Measurements from ENCODE around the gene TXNRD2.
A peak's percentile ranks its signal among the peaks of the same experiment; 100 is the strongest.

TXNRD2 gene

DNA sequence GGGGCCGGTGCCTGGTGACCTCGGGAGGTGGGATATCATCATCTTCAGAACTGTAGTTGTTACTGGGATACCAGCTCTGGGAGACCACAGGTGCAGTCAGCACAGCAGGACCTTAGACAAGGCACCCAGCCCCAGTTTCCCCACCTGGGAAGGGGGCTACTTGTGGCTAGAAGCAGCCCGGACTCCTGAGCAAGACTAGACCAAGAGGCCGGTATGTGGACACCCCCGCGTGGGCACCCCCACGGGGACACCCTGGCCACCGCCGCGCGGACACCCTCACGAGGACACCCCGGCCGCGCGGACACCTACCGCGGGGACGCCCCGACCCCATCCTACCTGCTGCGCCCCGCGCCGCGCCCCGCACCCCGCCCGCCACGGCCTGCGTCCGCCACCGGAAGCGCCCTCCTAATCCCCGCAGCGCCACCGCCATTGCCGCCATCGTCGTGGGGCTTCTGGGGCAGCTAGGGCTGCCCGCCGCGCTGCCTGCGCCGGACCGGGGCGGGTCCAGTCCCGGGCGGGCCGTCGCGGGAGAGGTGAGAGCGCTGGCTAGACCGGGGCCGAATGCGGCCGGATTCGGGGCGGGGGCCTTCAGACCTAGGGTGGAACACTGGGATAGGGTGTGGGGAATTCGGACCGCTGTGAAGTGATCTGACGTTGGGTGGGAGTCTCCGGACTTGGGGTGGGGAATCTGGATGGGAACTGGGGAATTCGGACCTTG is at the start of gene TXNRD2, which contains the start of gene COMT:
TSS of gene TXNRD2 (minus strand) at position 454 of the 718 bp plus-strand sequence. CDS start at position 439, 15 bp downstream.
TSS of gene COMT (plus strand) at position 408 of the 718 bp plus-strand sequence. CDS start 20,755 bp downstream, outside the sequence.
- peak; percentile 83 for DNase-seq (ENCODE audit: low read depth)

- no peak for DNase-seq (ENCODE audit: low read depth)
Observed at GRCh38 chr22:19991395-19991644, 49.7 kb upstream of the TXNRD2 start.

GRCh38 chr22:19990609-19991394 is 49.2 kb upstream of the TXNRD2 start:
- no peak for DNase-seq (ENCODE audit: low read depth)

DNA sequence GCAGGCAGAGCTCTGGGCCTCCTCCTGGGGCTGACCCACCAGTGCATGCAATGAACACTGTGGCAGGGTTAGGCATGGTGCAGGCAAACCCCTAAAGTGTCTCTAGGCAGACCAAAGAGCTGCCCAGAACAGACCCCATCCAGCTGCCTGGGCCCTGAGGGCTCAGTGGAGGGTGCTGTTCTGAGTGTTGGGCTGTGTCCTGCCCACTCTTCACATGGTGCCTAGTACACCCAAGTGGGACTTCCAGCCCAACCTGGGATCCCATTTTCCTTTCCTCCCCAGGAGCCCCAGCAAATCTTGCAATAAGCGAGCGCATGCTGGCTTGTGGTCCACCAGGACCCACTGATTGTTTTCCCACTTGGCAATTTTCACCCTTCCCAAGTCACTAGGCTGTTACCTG is 48.6 kb upstream of the TXNRD2 start:
- no peak for DNase-seq (ENCODE audit: low read depth)

GRCh38 chr22:19989725-19990067 is 48.1 kb upstream of the TXNRD2 start:
- no peak for DNase-seq (ENCODE audit: low read depth)

- no peak for DNase-seq (ENCODE audit: low read depth)
Observed at GRCh38 chr22:19988965-19989724, 47.5 kb upstream of the TXNRD2 start.

GRCh38 chr22:19988331-19988808 is 46.8 kb upstream of the TXNRD2 start:
- DNase-seq (ENCODE audit: low read depth), result no peak

DNA sequence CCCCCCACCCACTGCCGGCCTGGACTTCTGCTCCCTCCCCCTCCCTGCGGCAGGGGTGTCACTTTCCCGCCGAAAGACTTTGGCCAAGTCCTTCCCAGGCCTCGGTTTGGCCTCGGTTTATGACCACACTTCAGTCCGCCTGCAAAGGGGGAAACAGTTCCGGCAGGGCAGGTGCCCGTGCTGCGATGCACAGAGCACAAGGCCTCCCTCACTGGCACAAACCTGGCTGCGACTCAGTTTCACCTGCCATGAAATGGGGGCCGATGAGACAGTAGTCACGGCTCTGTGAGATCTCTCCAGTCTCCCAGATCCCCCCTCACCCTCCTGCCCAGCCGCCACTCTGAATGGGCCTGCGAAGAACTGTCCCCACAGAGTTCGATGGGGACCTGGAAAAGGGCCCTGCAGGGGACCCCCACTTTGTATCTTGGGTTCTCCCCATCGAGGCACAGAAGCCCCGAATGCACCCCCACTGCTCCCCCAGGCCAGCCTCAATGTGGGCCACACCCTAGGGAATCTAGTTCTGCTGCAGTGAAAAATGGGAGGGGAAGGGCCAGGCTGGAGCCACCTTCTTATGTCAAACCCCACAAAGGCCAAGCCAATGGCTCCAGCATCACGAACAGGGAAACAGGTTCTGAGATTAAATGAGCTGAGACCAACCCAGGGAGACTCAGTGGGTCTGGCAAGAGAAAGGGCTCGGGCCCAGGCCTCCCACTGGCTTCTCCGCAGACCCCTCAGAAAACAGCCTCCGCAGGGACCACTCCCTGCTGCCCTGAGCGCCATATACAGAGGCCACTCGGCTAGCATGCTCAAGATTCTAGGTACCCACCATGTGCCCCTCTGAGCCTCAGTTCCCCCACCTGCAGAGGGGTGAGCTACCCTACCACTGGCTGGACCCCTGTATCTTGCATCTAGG is 46.0 kb upstream of the TXNRD2 start:
- no peak for DNase-seq (ENCODE audit: low read depth)

GRCh38 chr22:19986410-19987341 is 45.1 kb upstream of the TXNRD2 start:
- DNase-seq (ENCODE audit: low read depth), result peak; percentile 80

- DNase-seq (ENCODE audit: low read depth), result no peak
Observed at GRCh38 chr22:19986011-19986409, 44.4 kb upstream of the TXNRD2 start.

DNA sequence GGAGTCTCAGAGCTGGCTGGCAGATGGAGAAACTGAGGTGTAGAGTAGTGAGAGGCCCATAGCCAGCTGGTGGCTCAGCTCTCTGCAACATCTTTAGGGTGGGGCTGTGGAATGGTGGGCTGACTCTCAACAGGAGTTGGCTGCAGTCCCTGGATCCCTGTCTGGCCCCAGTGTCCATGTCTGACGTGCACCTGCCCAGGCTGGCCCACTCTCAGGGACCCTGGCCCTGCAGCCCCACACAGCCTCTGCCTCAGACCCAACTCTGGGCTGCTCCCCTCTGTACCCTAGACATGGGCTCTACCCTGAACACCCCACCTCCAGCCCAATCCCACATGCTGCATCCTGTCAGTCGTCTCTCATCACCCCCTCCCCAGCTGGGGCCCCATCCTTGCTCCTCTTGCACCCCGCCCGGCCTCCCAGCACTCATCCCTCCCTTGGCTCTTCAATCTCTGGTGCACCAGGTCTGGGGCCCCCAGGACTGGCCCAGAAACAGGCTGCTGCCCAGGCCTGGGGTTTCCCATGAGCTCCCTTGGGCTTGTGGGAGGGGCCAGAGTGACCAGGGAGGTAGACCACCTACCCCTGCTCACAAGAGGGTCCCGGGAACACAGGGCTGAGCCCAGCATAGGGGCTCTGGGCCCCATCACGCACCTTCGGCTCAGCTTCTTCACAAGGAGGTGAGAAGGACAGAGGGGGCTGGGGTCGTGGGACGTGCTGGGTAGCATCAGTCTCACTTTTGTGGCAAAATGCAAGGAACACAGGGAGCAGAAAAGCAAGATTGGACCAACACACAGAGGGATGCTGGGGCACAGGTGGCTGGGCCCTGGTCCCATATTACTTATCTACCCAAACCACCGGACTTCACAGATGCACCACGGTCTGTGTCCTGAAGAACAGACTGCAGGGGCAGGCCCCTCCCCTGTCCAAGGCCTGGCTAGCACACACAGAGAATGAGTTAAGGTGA is 43.5 kb upstream of the TXNRD2 start:
- DNase-seq (ENCODE audit: low read depth), result no peak

DNA sequence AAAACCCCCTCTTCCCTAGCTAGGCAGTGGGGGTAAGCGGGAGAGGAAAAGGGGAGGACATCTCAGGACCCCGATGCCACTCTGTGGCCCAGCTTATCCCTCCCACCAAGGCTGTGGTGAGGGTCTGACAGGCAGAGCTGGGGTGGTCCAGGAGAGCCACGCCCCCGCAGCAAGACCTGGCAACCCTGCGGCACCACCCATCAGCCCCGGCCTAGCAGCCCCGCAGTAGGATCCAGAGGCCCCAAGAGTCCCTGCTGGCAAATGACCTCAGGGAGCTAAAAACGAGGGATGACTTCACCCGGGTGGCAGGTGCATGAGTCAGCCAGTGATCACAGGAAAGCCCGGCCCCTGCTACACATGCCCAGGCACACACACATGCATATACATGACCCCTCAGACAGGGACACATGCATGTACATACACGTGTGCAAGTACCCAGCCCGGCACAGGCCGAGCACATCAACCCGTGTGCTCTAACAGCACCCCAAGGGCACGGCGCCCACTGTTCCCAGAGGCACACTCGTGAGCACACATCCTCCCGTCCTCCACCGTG is 42.7 kb upstream of the TXNRD2 start:
- peak; percentile 84 for DNase-seq (ENCODE audit: low read depth)

DNA sequence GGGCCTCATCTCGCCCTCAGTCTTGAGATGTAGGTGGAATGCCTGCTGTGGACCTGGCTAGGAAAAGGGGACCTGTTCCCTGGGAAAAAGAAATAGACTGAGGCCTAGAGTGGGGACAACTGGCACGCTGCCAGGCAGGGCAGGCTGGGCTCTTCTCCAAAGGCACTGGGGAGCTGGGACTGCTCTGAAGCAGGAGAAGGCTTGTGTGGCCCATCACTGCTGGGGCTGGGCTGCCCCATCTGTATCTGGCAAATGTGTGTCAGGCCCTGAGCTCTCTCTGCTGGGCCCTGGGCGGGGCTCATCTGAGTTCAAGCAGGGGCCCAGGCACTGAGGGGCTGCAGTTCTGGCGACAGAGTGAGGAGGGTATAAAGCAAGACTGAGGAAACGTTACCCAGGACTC is 42.1 kb upstream of the TXNRD2 start:
- no peak for DNase-seq (ENCODE audit: low read depth)

DNA sequence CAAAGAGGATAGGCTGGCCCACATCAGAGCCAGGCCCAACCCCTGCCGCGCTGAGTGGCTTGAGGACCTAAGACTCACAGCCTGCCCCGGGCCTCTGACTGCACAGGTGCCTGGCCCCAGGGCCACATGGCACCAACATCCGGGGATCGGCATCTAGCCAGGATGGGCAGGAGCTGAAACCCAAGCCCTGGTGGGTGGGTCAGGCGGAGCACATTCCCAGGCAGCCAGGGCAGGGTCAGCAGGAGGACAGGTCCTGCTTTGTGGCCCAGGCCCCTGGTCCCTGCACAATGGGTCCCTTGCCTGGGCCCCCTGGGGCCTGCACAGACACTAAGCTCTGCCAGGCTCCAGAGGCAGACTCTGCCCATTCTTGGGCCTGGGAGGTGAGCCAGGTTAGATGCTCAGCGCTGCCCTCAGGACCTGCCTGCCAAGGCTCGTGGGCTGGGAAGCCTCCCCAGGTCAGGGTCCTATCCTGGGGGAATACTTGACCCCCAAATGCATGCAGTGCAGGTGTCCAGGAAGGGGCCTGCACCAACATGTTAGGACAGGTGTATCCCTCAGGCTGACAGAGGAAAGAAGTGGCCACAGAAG is 41.5 kb upstream of the TXNRD2 start:
- no peak for DNase-seq (ENCODE audit: low read depth)

GRCh38 chr22:19981961-19982920 is 40.6 kb upstream of the TXNRD2 start:
- DNase-seq (ENCODE audit: low read depth), result no peak

DNA sequence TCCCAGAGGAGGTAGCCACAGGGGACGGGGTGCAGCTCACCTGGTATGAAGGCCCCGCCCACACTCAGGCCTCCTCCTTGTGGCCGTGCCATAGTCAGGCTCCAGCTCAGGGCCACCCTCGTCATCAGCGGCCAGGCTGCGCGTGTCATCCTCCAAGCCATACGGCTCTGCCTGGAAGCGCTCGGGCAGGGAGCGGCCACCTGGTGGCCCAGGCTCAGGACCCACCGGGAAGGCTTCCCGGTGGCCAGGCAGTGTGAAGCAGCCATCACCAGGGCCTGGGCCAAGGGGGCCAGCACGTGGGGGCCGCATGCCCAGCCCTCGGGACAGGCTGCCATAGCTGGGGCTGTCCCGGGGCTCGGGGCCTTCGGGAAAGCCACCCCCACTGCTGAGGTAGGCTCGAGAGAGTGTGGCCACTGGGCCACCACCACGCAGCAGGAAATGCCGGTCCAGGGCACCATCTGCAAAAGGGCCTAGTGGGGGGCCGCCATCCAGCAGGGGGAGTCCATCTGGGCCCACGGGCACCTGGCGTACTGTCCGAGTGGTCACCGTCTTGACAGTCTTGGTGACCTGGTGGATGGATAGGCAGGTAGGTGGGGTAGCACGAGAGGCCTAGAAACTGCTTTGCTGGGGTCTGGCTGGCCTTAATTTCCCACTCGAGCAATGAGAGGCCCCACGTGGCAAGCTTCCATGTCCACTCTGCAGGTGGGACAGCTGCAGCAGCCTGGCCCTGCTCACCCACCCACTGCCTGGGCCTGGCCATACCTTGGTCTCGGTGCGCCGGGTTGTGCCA is 39.7 kb upstream of the TXNRD2 start:
- no peak for DNase-seq (ENCODE audit: low read depth)

DNA sequence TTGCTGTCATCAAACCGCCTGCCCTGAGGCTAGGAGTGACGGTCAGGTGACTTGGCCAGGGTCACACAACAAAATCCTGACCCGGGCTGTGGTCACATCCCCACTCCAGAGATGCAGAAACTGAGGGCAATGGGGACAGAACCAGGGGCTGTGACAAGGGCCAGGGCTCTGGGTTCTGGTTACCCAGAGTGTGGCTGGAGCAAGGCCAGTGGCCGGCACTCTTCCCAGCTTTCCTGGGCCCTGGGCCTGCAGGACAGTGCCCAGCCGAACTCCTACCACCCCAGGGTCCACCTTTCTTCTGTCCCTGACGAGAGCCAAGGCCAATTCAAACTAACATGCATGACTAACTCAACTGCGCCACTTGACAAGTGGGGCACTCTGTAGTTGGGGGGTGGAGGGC is 39.1 kb upstream of the TXNRD2 start:
- no peak for DNase-seq (ENCODE audit: low read depth)
